AG04450 (cell line): ENCODE results near the gene AGMO. TPM values are rescaled to one million over a fixed set of nuclear protein-coding genes. Genes with fewer than 3 reads are reported as not detected.

Source experiments
- CTCF ChIA-PET: fragments of 300-600, 350-600 bp; formaldehyde crosslinking; extraction: SDS; loops from one replicate; lab custom pipeline; 2022; ENCODE audit warnings: antibody characterized with exemption, inconsistent platforms; lab: Charles Lee
- POLR2A ChIA-PET: fragments of 350-600 bp; formaldehyde crosslinking; extraction: SDS; loops from one replicate; lab custom pipeline; 2021; ENCODE audit warnings: antibody characterized with exemption, inconsistent platforms; lab: Yijun Ruan, JAX
- DNase-seq: peaks from one replicate; pipeline ENCODE4 v3.0.0-alpha.2; 2011; ENCODE audit warnings: low read depth, low spot score
- H3K27ac ChIP-seq: one replicate; pipeline ENCODE4 v1.5.1; 2012; ENCODE audit warnings: low read depth, low read length, control low read depth
- H3K27me3 ChIP-seq: one replicate; pipeline ENCODE4 v1.6.0; 2012; ENCODE audit warnings: low read length; ENCODE audit not compliant: control insufficient read depth, insufficient read depth
- H3K4me3 ChIP-seq: 2 replicates; pipeline ENCODE4 v1.5.1; 2011; ENCODE audit warnings: mild to moderate bottlenecking, low read depth, low read length, control low read depth
- H3K9me3 ChIP-seq: 2 replicates; pipeline ENCODE4 v1.5.1; 2012; ENCODE audit warnings: low read length; ENCODE audit not compliant: control insufficient read depth, insufficient read depth
- CTCF ChIP-seq: IDR thresholded peaks from 2 replicates; pipeline ENCODE4 v1.5.1; 2011; ENCODE audit warnings: low read depth, low read length, control low read depth, inconsistent platforms
- polyA plus RNA-seq: library from polyadenylated mRNA; depleted of rRNA; stranded (reverse); fragments of >200 nt; gene quantifications from 2 replicates; pipeline ENCODE4 v1.2.3, GENCODE V29; 2011

Gene AGMO
- polyA plus RNA-seq, 1 experiment = 0.10 TPM

DNA sequence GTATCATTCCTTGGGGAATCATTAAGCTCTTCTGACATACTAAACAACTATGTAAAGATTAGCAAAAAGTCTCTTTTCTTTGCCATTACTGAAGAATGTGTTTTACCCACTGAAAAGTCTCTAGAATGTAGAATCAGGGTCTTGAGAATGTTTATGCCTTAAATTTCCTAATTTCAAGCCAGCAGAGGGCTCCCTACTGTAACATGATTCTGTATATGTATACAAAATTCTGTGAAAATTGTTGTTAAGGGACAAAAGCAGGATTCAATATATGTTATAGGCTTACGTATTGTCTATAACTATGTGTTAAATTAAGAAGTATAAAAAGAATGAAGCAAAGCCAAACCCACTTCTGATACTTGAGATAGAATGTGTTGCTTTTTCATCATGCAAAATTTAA is 362.3 kb downstream of the AGMO start:
- CTCF ChIA-PET = interaction anchor here (0.6 to 1.8 kb wide), 6 partner anchors 8 to 899 kb away, joined by 3 to 10 read pairs (median 4); no protein-coding TSS in a partner anchor
- peak; percentile 47 for TF ChIP-seq CTCF
- POLR2A ChIA-PET = no interaction called here
- Histone ChIP-seq H3K9me3 (no peaks in the 10 kb centered on the region), H3K4me3 (no peak overlapping the region), H3K27me3 (no peaks in the 10 kb centered on the region), H3K27ac (no peak overlapping the region)
- no peak for DNase-seq

GRCh38 chr7:15197042-15197977 is 364.5 kb downstream of the AGMO start:
- Histone ChIP-seq H3K9me3 (no peaks in the 10 kb centered on the region), H3K27me3 (no peaks in the 10 kb centered on the region), H3K27ac (no peak overlapping the region), H3K4me3 (no peak overlapping the region)
- no peak for TF ChIP-seq CTCF
- CTCF ChIA-PET = interaction anchor here (0.9 kb wide), 1 partner anchor 13 kb away, joined by 4 read pairs; no protein-coding TSS in a partner anchor
- POLR2A ChIA-PET = no interaction called here
- DNase-seq = no peak

GRCh38 chr7:15178065-15178464 is 383.8 kb downstream of the AGMO start:
- no peaks in the 10 kb centered on the region for H3K27me3 ChIP-seq
- DNase-seq = no peak
- TF ChIP-seq CTCF = no peak
- H3K9me3 ChIP-seq = no peaks in the 10 kb centered on the region
- no peak overlapping the region for H3K27ac ChIP-seq
- H3K4me3 ChIP-seq = no peak overlapping the region
- POLR2A ChIA-PET = no interaction called here
- CTCF ChIA-PET = no interaction called here

DNA sequence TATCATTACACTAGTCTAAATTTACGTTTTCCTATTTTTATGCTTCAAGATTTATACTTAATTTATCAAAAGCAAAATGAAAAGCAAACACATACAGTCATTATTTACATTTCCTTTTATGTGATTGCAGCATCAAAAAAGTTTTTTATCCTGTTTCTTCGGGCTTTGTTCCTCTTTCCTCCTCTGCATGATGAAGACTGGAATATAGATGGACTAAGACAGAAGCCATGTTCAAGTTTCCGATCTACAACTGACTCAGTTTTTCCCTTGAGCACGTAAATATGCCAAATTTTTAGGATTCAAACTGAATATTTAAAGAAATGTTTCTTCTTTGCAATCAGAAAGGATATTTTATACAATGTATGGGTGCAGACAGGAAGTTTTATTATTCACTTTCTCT is 385.7 kb downstream of the AGMO start:
- Histone ChIP-seq H3K27ac (no peak overlapping the region), H3K4me3 (no peak overlapping the region), H3K9me3 (no peaks in the 10 kb centered on the region), H3K27me3 (no peaks in the 10 kb centered on the region)
- no peak for TF ChIP-seq CTCF
- CTCF ChIA-PET = no interaction called here
- POLR2A ChIA-PET = no interaction called here
- no peak for DNase-seq

- H3K27me3 ChIP-seq = no peaks in the 10 kb centered on the region
- H3K9me3 ChIP-seq = no peaks in the 10 kb centered on the region
- H3K4me3 ChIP-seq = no peak overlapping the region
- ChIA-PET CTCF (no interaction called here), POLR2A (no interaction called here)
- no peak for DNase-seq
- no peak overlapping the region for H3K27ac ChIP-seq
- no peak for TF ChIP-seq CTCF
Measured at GRCh38 chr7:15175152-15175551, 386.7 kb downstream of the AGMO start.
